Activated effector memory CD4-positive, alpha-beta T cell treated with anti-CD3 and anti-CD28 coated beads, Interleukin-2, amount 50 U/mL, for 16 hours (primary cell): ENCODE data around the gene SH2D4B.
"Not testable (repeated sequence)": the region's sequence is repeated elsewhere in the genome, so short reads cannot be mapped to it uniquely, and the experiment has no call there.

ENCODE experiments used
- DNase-seq: peaks from one replicate; pipeline ENCODE4 v3.0.0-alpha.2; 2020

The SH2D4B gene

GRCh38 chr10:80526218-80526617 lies 11.5 kb upstream of the SH2D4B start:
- no peak for DNase-seq

GRCh38 chr10:80526742-80527141 lies 11.0 kb upstream of the SH2D4B start:
- no peak for DNase-seq

GRCh38 chr10:80528185-80528700 lies 9.5 kb upstream of the SH2D4B start:
- no peak for DNase-seq

- no peak for DNase-seq
These were observed 8.8 kb upstream of the SH2D4B start for GRCh38 chr10:80528901-80529300.

- peak; percentile 75 for DNase-seq
These were observed 8.1 kb upstream of the SH2D4B start for GRCh38 chr10:80529604-80530003.

GRCh38 chr10:80530251-80530650 lies 7.5 kb upstream of the SH2D4B start:
- peak; percentile 75 for DNase-seq

- DNase-seq = no peak
These were observed 6.9 kb upstream of the SH2D4B start for GRCh38 chr10:80530816-80531215.

- DNase-seq = peak; percentile 53
These were observed 5.1 kb upstream of the SH2D4B start for GRCh38 chr10:80532571-80532970.

GRCh38 chr10:80534059-80534458 lies 3.6 kb upstream of the SH2D4B start:
- peak; percentile 39 for DNase-seq

- peak; percentile 25 for DNase-seq
These were observed 3.1 kb upstream of the SH2D4B start for GRCh38 chr10:80534646-80535045.

- peak; percentile 91 for DNase-seq
These were observed 1.9 kb upstream of the SH2D4B start for GRCh38 chr10:80535671-80536360.

GRCh38 chr10:80536361-80536835 lies 1.3 kb upstream of the SH2D4B start:
- no peak for DNase-seq

GRCh38 chr10:80537086-80537735 lies 491 bp upstream of the SH2D4B start:
- DNase-seq = no peak

GRCh38 chr10:80538481-80539185 lies 931 bp downstream of the SH2D4B start:
- DNase-seq = no peak

GRCh38 chr10:80539421-80540031 lies 1.8 kb downstream of the SH2D4B start:
- no peak for DNase-seq

GRCh38 chr10:80540136-80540535 lies 2.4 kb downstream of the SH2D4B start:
- no peak for DNase-seq

GRCh38 chr10:80540618-80540980 lies 2.9 kb downstream of the SH2D4B start:
- no peak for DNase-seq

GRCh38 chr10:80540981-80541750 lies 3.5 kb downstream of the SH2D4B start:
- DNase-seq = no peak

GRCh38 chr10:80542053-80542452 lies 4.4 kb downstream of the SH2D4B start:
- no peak for DNase-seq

- no peak for DNase-seq
These were observed 5.1 kb downstream of the SH2D4B start for GRCh38 chr10:80542652-80543318.

GRCh38 chr10:80543319-80543672 lies 5.6 kb downstream of the SH2D4B start:
- DNase-seq = not testable (repeated sequence)
